GM19025 (cell line): ENCODE measurements around the gene CDSN.

Experiments used
- ATAC-seq: cut with Tn5 transposase; IDR thresholded peaks from one replicate; pipeline ENCODE4 v1.9.1; 2021; ENCODE audit warnings: mild to moderate bottlenecking, low read depth, moderate library complexity; ENCODE audit not compliant: unreplicated experiment

Gene CDSN

GRCh38 chr6:31149827-31150447 lies 29.7 kb upstream of the CDSN start:
- no peak for ATAC-seq

GRCh38 chr6:31145386-31145785 lies 25.1 kb upstream of the CDSN start:
- no peak for ATAC-seq

- no peak for ATAC-seq
These were observed 24.7 kb upstream of the CDSN start for GRCh38 chr6:31144970-31145340.

GRCh38 chr6:31144296-31144969 lies 24.2 kb upstream of the CDSN start:
- no peak for ATAC-seq

- ATAC-seq, result no peak
These were observed 22.9 kb upstream of the CDSN start for GRCh38 chr6:31143148-31143547.

GRCh38 chr6:31142361-31142761 lies 22.1 kb upstream of the CDSN start:
- no peak for ATAC-seq

- no peak for ATAC-seq
These were observed 20.4 kb upstream of the CDSN start for GRCh38 chr6:31140643-31141042.

- ATAC-seq, result no peak
These were observed 19.4 kb upstream of the CDSN start for GRCh38 chr6:31139599-31139998.

- no peak for ATAC-seq
These were observed 18.7 kb upstream of the CDSN start, which contains the start of gene PSORS1C2 for GRCh38 chr6:31138982-31139381. Gene PSORS1C2 (minus strand): TSS chr6:31139066. CDS start chr6:31139026, 40 bp downstream.

GRCh38 chr6:31135710-31136109 lies 15.5 kb upstream of the CDSN start:
- ATAC-seq, result no peak

GRCh38 chr6:31132806-31133205 lies 12.6 kb upstream of the CDSN start:
- no peak for ATAC-seq

GRCh38 chr6:31131595-31131994 lies 11.3 kb upstream of the CDSN start:
- ATAC-seq, result no peak

- no peak for ATAC-seq
These were observed 10.5 kb upstream of the CDSN start for GRCh38 chr6:31130751-31131150.

GRCh38 chr6:31129130-31129529 lies 8.9 kb upstream of the CDSN start:
- ATAC-seq, result no peak

- ATAC-seq, result no peak
These were observed 7.9 kb upstream of the CDSN start for GRCh38 chr6:31128093-31128676.

GRCh38 chr6:31126396-31127175 lies 6.3 kb upstream of the CDSN start:
- ATAC-seq, result no peak

- ATAC-seq, result no peak
These were observed 5.5 kb upstream of the CDSN start for GRCh38 chr6:31125586-31126363.

GRCh38 chr6:31125162-31125561 lies 4.9 kb upstream of the CDSN start:
- no peak for ATAC-seq

- no peak for ATAC-seq
These were observed 2.8 kb upstream of the CDSN start for GRCh38 chr6:31122791-31123706.
